OCI-LY1 (cell line): ENCODE measurements around the gene AGAP1.

Experiments
- H2AFZ ChIP-seq: fragments of 200-600 bp; sonication (generic), shearing (Covaris generic); 2 replicates; pipeline ENCODE4 v1.6.0; 2014; ENCODE audit warnings: antibody characterized with exemption, mild to moderate bottlenecking, low read length
- H3F3A ChIP-seq: fragments of 200-600 bp; sonication (generic), shearing (Covaris generic); 2 replicates; pipeline ENCODE4 v1.6.0; 2014; ENCODE audit warnings: mild to moderate bottlenecking, antibody characterized with exemption, low read length, moderate library complexity; ENCODE audit not compliant: insufficient read depth
- H3K27ac ChIP-seq: fragments of 200-600 bp; sonication (generic); 2 replicates; pipeline ENCODE4 v1.5.1; 2014; ENCODE audit warnings: low read length, mixed run types, mild to moderate bottlenecking, low read depth; ENCODE audit not compliant: poor library complexity, severe bottlenecking
- H3K27me3 ChIP-seq: fragments of 200-600 bp; sonication (generic); 2 replicates; pipeline ENCODE4 v1.6.0; 2014; ENCODE audit warnings: antibody characterized with exemption, mild to moderate bottlenecking, low read length, moderate library complexity; ENCODE audit not compliant: insufficient read depth
- H3K36me3 ChIP-seq: fragments of 200-600 bp; sonication (generic); 2 replicates; pipeline ENCODE4 v1.6.1; 2014; ENCODE audit warnings: mild to moderate bottlenecking, antibody characterized with exemption, low read length, moderate library complexity, mixed read lengths; ENCODE audit not compliant: insufficient read depth
- H3K4me1 ChIP-seq: fragments of 200-600 bp; sonication (generic); 2 replicates; pipeline ENCODE4 v1.5.1; 2014; ENCODE audit warnings: mild to moderate bottlenecking, low read length, moderate library complexity; ENCODE audit not compliant: insufficient read depth, severe bottlenecking
- H3K4me2 ChIP-seq: fragments of 200-600 bp; sonication (generic), shearing (Covaris generic); 2 replicates; pipeline ENCODE4 v1.6.1; 2014; ENCODE audit warnings: low read length
- H3K4me3 ChIP-seq: fragments of 200-600 bp; sonication (generic); 2 replicates; pipeline ENCODE4 v1.5.1; 2014; ENCODE audit warnings: low read length, low read depth, mild to moderate bottlenecking, mixed read lengths; ENCODE audit not compliant: poor library complexity, severe bottlenecking
- H3K79me2 ChIP-seq: fragments of 200-600 bp; shearing (Covaris generic); 2 replicates; pipeline ENCODE4 v1.6.1; 2016; ENCODE audit warnings: mixed run types, low read length, mixed read lengths; ENCODE audit not compliant: insufficient read depth
- H3K9ac ChIP-seq: fragments of 200-600 bp; sonication (generic), shearing (Covaris generic); 2 replicates; pipeline ENCODE4 v1.6.1; 2014; ENCODE audit warnings: mild to moderate bottlenecking, low read length, mixed read lengths
- H3K9me2 ChIP-seq: fragments of 200-600 bp; sonication (generic), shearing (Covaris generic); 2 replicates; pipeline ENCODE4 v1.6.1; 2014; ENCODE audit warnings: low read depth, mild to moderate bottlenecking, low read length, mixed read lengths
- H3K9me3 ChIP-seq: fragments of 200-600 bp; shearing (Covaris generic); 2 replicates; pipeline ENCODE4 v1.6.1; 2014; ENCODE audit warnings: low read length, mixed read lengths
- H4K20me1 ChIP-seq: fragments of 200-600 bp; sonication (generic), shearing (Covaris generic); 2 replicates; pipeline ENCODE4 v1.6.0; 2016; ENCODE audit warnings: mild to moderate bottlenecking, low read length; ENCODE audit not compliant: insufficient read depth
- CTCF ChIP-seq: fragments of 200-600 bp; sonication (generic), shearing (Covaris generic); IDR thresholded peaks from 2 replicates; pipeline ENCODE4 v1.5.1; 2017; ENCODE audit warnings: mild to moderate bottlenecking, antibody characterized with exemption, low read length, moderate library complexity, mixed read lengths
- EZH2 ChIP-seq: fragments of 200-600 bp; sonication (generic), shearing (Covaris generic); IDR thresholded peaks from 2 replicates; pipeline ENCODE4 v1.8.0; 2017; ENCODE audit warnings: borderline replicate concordance, mixed run types, mild to moderate bottlenecking, antibody characterized with exemption, low read length, moderate library complexity, mixed read lengths

Gene AGAP1

DNA sequence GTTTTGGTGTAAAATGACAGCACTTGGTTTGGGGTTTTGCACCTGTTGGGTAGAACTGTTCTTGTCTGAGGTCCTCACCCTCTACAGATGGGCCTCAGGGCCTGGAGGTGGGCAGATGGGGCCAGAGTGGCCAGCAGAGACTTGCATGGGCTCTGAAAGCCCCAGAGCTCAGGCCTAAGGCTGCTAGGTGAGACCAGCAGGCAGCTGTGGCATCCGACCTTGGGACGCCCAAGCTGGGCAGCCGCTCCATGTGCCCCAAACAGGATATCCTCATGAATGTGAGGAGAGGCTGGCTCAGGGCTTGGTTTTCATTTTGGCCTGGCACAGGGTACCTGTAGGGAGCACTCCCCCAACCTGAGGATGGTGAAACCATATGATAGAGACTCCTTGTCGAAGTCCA lies 636.1 kb downstream of the AGAP1 start:
- Histone ChIP-seq H3K9ac (no peak overlapping the region), H3K36me3 (no peaks in the 10 kb centered on the region), H3K4me3 (no peak overlapping the region), H3K9me2 (no peaks in the 10 kb centered on the region), H3K9me3 (no peaks in the 10 kb centered on the region), H3K27me3 (no peaks in the 10 kb centered on the region), H4K20me1 (no peaks in the 10 kb centered on the region), H3K4me1 (no peaks in the 10 kb centered on the region), H2AFZ (no peak overlapping the region), H3K79me2 (no peaks in the 10 kb centered on the region), H3F3A (no peaks in the 10 kb centered on the region), H3K27ac (no peak overlapping the region), H3K4me2 (no peak overlapping the region)
- TF ChIP-seq CTCF: no peak
- TF ChIP-seq EZH2: no peak

DNA sequence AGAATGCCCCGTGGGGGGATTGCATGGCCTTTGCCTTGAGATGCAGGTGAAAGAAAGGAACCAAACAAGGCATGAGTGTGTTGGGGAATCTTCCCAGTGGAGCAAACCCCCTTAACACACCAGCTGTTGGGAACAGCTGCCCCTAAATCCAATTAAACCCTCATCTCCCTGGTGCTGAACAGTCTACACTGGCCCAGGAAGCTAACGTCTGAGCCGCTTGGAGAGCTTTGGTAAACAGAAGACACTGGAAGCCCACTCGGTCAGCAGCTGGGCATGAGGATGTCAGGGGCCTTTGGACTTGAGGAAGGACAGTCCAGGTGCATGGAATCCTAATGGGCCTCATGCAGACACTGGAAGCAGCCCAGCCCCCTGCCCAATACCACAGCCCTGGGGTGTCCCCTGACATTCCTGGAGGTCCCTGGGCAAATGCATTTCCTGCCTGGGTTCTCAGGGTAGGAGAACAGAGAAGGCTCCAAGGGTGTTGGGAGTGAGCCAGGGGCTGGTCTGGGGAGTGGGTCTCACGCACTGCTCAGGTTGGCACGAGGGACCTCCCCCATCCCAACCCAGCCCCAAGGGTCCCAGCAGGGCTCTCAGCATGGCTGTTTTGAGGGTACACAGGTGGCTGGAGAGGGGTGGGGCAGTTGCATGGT lies 636.6 kb downstream of the AGAP1 start:
- no peak overlapping the region for H3K4me2 ChIP-seq
- H3K9me3 ChIP-seq: no peaks in the 10 kb centered on the region
- no peaks in the 10 kb centered on the region for H4K20me1 ChIP-seq
- H2AFZ ChIP-seq: no peak overlapping the region
- no peaks in the 10 kb centered on the region for H3K79me2 ChIP-seq
- H3K36me3 ChIP-seq: no peaks in the 10 kb centered on the region
- no peaks in the 10 kb centered on the region for H3K9me2 ChIP-seq
- no peaks in the 10 kb centered on the region for H3F3A ChIP-seq
- H3K9ac ChIP-seq: no peak overlapping the region
- no peaks in the 10 kb centered on the region for H3K27me3 ChIP-seq
- H3K27ac ChIP-seq: no peak overlapping the region
- H3K4me3 ChIP-seq: no peak overlapping the region
- TF ChIP-seq EZH2 (no peak), CTCF (no peak)
- no peaks in the 10 kb centered on the region for H3K4me1 ChIP-seq

- Histone ChIP-seq H3K4me1 (no peaks in the 10 kb centered on the region), H3K9ac (no peak overlapping the region), H2AFZ (no peak overlapping the region), H4K20me1 (no peaks in the 10 kb centered on the region), H3K4me2 (no peak overlapping the region), H3K36me3 (no peaks in the 10 kb centered on the region), H3F3A (no peaks in the 10 kb centered on the region), H3K79me2 (no peaks in the 10 kb centered on the region), H3K4me3 (no peak overlapping the region), H3K27ac (no peak overlapping the region), H3K9me2 (no peaks in the 10 kb centered on the region), H3K27me3 (no peaks in the 10 kb centered on the region), H3K9me3 (no peaks in the 10 kb centered on the region)
- no peak for TF ChIP-seq EZH2
- no peak for TF ChIP-seq CTCF
These were observed 637.3 kb downstream of the AGAP1 start for GRCh38 chr2:236131073-236131692.
